A549 (cell line): ENCODE results near the gene SLC25A31.

Source experiments
- CHD2 ChIP-seq: fragments of 150-350 bp; IDR thresholded peaks from 2 replicates; pipeline ENCODE4 v1.6.1; 2014; ENCODE audit warnings: low read length; ENCODE audit not compliant: partially characterized antibody
- EP300 ChIP-seq, 2 experiments: fragments of >200 bp; sonication (Bioruptor Twin); formaldehyde crosslinking; IDR thresholded peaks; 2 replicates in 1 of 2; 3 replicates in 1 of 2; pipeline ENCODE4 v1.6.1; 2016 to 2017
- HOXA7 ChIP-seq: fragments of 250-450 bp; sonication (Bioruptor Pico); IDR thresholded peaks from 2 replicates; pipeline ENCODE4 v1.5.0; 2020; ENCODE audit warnings: mild to moderate bottlenecking, moderate library complexity
- POLR2A ChIP-seq: IDR thresholded peaks from 2 replicates; pipeline ENCODE4 v1.6.1; 2012; ENCODE audit warnings: mild to moderate bottlenecking, low read length
- TF ChIP-seq, protein P1 (sequence below): fragments of >200 bp; sonication (Bioruptor Twin); formaldehyde crosslinking; IDR thresholded peaks from 3 replicates; pipeline ENCODE4 v1.5.1; 2016
- TF ChIP-seq, protein P2 (sequence below): IDR thresholded peaks from 2 replicates; pipeline ENCODE4 v1.6.1; 2012

DNA sequence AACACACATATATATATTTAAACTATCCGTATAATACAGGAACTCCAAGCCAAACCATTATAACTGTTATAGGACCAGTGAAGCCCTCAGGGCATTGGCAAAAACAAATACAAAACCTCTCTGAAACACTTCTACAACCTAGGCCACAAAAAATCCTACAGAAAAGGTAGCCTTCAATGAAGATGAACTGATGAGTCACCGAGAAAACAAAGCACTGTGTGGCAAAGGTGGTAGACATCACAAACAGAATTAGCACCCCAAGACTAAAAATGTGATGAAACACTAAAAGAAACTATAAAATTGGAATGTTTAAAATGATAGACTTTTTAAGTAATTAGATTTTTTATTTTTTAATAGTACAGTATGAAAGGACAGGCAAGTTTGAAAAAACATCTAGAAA is 46.4 kb downstream of the SLC25A31 start:
- TF ChIP-seq EP300 (IDR thresholded peaks at IDR 0.05) (no peak), POLR2A (no peak), HOXA7 (CRISPR knock-in tag) (no peak), CHD2 (no peak)
- TF ChIP-seq, protein P1, sequence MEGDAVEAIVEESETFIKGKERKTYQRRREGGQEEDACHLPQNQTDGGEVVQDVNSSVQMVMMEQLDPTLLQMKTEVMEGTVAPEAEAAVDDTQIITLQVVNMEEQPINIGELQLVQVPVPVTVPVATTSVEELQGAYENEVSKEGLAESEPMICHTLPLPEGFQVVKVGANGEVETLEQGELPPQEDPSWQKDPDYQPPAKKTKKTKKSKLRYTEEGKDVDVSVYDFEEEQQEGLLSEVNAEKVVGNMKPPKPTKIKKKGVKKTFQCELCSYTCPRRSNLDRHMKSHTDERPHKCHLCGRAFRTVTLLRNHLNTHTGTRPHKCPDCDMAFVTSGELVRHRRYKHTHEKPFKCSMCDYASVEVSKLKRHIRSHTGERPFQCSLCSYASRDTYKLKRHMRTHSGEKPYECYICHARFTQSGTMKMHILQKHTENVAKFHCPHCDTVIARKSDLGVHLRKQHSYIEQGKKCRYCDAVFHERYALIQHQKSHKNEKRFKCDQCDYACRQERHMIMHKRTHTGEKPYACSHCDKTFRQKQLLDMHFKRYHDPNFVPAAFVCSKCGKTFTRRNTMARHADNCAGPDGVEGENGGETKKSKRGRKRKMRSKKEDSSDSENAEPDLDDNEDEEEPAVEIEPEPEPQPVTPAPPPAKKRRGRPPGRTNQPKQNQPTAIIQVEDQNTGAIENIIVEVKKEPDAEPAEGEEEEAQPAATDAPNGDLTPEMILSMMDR, result no peak
- TF ChIP-seq, protein P2, sequence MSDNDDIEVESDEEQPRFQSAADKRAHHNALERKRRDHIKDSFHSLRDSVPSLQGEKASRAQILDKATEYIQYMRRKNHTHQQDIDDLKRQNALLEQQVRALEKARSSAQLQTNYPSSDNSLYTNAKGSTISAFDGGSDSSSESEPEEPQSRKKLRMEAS, result no peak
